ENCODE results near the gene FGF10.

The FGF10 gene

GRCh38 chr5:44389090-44389822, at the start of gene FGF10:
TSS of gene FGF10 (minus strand) at chr5:44389420. CDS start at chr5:44388682, 738 bp downstream.
- no peak for DNase-seq

GRCh38 chr5:44426944-44427343, 37.7 kb upstream of the FGF10 start:
- no peak for DNase-seq

GRCh38 chr5:44412286-44412685, 23.1 kb upstream of the FGF10 start:
- DNase-seq: no peak

DNA sequence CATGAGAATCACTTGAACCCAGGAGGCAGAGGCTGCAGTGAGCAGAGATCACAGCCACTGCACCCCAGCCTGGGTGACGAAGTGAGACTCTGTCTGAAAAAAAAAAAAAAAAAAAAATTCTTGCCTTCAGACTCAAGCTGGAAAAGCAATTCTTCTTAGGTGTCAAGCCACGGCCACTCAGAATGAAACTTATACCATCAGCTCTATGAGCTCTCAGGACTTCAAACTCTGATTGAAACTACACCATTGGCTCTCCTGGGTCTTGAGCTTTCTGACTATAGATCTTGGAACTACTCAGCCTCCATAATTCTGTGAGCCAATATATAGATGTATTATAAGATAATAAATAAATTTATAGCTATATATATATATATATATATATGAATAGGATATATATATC, 12.9 kb upstream of the FGF10 start:
- no peak for DNase-seq

GRCh38 chr5:44401611-44402010, 12.4 kb upstream of the FGF10 start:
- no peak for DNase-seq

- no peak for DNase-seq
Measured at GRCh38 chr5:44398382-44398781, 9.2 kb upstream of the FGF10 start.

DNA sequence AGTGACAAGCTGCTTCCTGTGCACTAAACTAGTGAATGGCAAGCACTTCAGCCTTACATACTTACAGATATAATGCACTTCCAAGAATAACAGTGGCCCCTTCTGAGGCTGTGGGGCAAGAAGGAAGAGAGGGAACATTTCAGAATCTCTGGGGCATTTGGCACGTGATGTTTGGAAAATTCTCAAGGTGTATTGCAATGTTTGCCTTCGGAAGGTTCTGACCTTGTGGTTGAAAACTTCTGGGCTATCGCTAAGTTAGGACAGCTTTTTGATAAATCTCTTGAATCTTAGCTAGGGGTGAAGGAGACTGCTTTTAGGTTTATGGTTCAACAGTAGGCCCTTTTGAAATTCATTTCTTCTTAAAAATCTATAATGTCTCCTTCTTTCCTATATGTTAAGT, 7.1 kb upstream of the FGF10 start:
- no peak for DNase-seq

DNA sequence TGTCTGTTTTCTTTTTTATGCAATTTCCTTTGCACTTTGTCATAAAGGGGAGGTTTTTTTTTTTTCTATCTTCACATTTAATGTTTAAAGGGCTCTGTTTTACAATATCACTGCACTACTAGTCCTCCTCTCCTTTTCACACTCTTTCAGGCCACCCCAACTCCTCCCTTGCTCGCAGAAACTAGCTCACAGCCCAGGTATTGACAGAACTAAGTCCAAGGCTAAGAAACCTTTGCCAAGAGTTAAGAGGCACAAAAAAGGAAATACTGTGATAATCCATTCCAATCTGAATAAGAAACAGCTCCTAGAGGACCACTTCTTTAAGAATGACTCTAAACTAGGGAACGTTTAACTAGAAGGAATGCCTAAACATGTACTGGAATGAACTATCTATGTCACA, 1.1 kb upstream of the FGF10 start:
- no peak for DNase-seq

- no peak for DNase-seq
Measured at GRCh38 chr5:44389823-44390143, 563 bp upstream of the FGF10 start.

GRCh38 chr5:44388321-44389089, 715 bp downstream of the FGF10 start:
- no peak for DNase-seq

DNA sequence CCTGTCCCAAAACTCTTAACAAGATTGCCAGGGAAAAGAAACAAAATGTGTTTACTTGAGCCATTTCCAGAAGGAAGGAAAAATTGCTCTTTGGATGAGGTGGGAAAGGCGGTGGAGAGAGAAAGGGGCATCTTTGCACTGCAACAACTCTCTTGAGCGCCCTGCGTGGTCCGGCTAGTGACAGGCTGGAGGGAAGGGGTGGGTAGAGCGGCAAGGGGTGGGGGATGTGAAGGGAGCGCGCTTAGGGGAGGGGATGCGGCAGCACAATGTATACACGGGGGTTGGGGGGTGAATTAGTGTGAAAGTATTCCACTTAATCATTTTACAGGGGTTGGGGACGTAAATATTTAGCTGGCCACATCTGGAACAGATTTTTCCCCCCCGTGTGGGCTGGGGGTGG, 1.3 kb downstream of the FGF10 start:
- DNase-seq: no peak

- DNase-seq: no peak
Measured at GRCh38 chr5:44387406-44387805, 1.8 kb downstream of the FGF10 start.

DNA sequence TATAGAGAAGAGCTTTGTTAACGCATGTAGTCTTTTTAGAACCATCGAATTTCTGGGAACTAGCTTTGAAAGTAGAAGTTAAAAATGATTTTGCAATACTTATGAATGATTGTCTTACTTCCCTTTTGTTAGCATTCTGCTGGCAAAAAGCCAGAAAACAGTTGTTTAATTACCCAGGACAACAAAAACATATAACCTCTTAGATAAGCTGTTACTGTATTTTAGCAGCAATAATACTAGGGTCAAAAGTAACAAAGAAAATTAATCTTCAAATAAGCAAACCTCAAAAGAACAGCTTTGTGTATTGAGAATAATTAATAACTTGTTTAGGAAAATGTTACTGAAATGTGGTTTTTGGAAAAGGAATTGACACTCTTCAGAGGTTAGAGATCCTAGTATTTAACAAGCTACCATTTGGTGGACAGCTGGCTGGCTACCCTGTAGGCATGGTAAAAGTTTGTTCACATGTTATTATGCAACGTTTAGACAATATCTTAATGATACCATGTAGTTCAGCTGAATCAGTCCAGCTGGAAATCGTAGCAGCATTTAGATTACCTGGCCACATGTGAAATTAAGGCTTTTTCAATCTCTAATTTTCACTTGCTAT, 3.8 kb downstream of the FGF10 start:
- no peak for DNase-seq

- no peak for DNase-seq
Measured at GRCh38 chr5:44384816-44385215, 4.4 kb downstream of the FGF10 start.

DNA sequence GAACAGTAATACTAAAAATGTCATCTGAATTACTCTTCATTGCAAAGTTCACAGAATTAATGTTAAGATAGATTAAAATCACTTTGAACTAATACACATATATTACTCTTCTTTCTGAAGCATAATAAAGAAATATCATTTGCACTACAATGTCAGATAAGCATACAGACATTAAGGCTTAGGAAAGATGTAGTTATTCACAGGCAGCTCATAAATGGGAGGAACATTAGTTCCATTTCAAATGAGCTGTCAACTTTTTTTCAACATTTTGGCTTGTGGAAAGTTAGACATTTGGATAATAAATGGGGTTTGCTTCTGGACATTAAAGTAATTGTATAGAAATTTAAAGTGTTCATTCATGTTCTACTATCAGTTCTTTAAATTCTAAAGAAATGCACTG, 6.3 kb downstream of the FGF10 start:
- DNase-seq: no peak

- DNase-seq: no peak
Measured at GRCh38 chr5:44377057-44377456, 12.2 kb downstream of the FGF10 start.

DNA sequence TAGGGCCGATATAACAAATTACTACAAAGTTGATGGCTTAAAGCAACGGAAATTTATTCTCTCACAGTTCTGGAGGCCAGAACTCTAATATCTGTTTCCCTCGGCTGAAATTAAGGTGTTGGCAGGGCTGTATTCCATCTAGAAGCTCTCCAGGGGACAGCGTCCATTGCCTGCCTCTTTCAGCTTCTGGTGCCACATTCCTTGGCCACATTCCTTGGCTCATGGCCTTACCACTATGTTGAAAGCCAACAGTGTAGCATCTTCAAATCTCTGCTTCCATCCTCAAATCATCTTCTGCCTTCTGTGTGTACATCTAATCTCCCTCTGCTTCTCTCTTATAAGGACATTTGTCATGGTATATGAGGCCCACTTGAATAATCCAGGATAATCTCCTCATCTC, 17.2 kb downstream of the FGF10 start:
- no peak for DNase-seq

DNA sequence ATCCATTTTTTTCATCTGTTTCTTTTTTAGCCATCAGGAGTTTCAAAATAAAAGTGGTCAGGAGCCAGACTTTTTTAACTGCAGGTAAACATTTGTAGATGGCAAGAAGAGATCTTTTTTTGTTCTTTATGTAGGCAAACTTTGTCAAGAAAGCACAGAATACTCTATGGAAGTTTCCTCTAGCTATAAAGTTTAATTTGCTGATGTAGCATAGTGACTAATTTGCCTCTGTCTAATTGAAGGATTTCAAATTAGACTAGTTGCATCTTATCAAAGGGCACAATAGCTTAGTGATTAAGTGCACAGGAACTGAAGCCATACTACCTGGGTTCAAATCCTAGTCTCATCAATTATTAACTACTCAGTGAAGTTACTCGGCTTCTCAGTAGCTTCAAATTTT, 22.0 kb downstream of the FGF10 start:
- no peak for DNase-seq

- DNase-seq: no peak
Measured at GRCh38 chr5:44365345-44365744, 23.9 kb downstream of the FGF10 start.

DNA sequence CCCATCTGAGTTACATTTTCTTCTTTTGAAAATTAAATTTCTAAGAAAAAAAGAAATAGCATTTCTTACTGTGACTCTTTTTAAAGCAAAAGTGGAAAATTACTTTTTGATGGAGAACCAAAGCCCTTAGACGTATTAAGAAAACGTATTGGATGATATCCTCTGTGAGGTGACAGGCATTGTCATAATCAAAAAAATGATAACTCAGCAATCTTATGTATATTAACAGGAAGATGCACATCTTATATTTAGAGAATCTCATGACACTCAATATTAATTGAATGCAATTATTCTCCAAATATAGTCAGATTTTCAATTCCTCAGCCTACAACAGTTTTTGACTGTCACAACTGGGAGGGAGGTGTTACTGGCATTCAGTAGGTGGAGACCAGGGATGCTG, 25.1 kb downstream of the FGF10 start:
- DNase-seq: no peak

GRCh38 chr5:44361342-44362001, 27.7 kb downstream of the FGF10 start:
- DNase-seq: no peak

GRCh38 chr5:44360919-44361318, 28.3 kb downstream of the FGF10 start:
- DNase-seq: no peak

DNA sequence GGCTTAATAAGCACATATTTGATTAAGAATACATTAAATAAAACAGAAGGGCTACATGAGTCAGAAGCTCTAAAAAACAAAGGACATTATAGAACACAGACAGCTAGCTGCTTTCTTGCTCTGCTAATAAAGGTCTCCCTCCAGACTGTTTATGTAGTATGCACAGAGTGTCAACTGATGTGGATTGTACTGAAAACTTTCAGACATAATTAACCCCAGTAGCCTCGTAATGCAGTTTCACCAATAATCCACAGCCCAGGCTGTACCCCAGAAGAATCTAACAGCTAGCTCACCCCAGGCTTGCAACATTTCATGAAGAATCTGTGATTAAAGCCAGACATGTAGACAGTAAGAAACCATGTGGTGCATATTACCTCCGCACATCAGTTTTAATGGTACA, 30.8 kb downstream of the FGF10 start:
- no peak for DNase-seq

DNA sequence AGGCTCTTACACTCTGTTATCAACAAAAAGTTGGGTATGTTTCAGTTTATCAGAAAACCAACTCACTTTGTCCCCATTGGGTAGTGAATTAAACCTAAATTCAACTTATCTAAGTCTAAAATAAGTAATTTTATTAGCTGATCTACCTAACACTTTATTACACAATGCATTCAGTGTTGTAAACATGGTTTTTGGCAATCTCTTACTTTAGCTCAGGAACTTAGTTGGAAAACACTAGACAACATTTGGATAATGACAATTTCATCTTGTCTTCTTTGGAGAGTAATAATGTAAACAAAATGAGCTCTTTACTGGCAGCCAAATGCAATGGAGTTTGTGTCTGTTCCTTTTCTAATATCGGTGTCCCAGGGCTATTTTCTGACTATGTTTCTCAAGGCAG, 33.0 kb downstream of the FGF10 start:
- DNase-seq: no peak
